Measurements from ENCODE around the gene MAS1. TPM values are rescaled to one million over a fixed set of nuclear protein-coding genes. Genes with fewer than 3 reads are reported as not detected.

The MAS1 gene
- total RNA-seq, 2 donors from 2014 or later: not detected

- ATAC-seq (no peak), DNase-seq (no peak)
- WGBS, 2 donors: 89 to 95% methylated on average over 3 of the region's 3 CpGs
- H3K27ac ChIP-seq: no peak overlapping the region
- H3K9me3 ChIP-seq: no peaks in the 10 kb centered on the region
- H3K4me1 ChIP-seq: no peaks in the 10 kb centered on the region
- intact Hi-C loops (cut with DNase I): no loop called here
- no peaks in the 10 kb centered on the region for H3K27me3 ChIP-seq
- H3K4me3 ChIP-seq: no peak overlapping the region
- H3K36me3 ChIP-seq (replicated peaks in 1 of 2; ENCODE audit: insufficient read depth in 1 of 2, low read depth in 2 of 2): no peaks in the 10 kb centered on the region
- TF ChIP-seq POLR2A (IDR thresholded peaks at IDR 0.05) (no peak), CTCF (IDR thresholded peaks at IDR 0.05) (no peak)
Observed at GRCh38 chr6:159886270-159886669, 4.5 kb upstream of the MAS1 start.

GRCh38 chr6:159887146-159887545 lies 3.6 kb upstream of the MAS1 start:
- Histone ChIP-seq H3K36me3 (replicated peaks in 1 of 2; ENCODE audit: insufficient read depth in 1 of 2, low read depth in 2 of 2) (no peaks in the 10 kb centered on the region), H3K4me1 (peaks cover 4% of the 10 kb centered on the region), H3K9me3 (no peaks in the 10 kb centered on the region), H3K27ac (no peak overlapping the region), H3K27me3 (no peaks in the 10 kb centered on the region), H3K4me3 (no peak overlapping the region)
- WGBS, 2 donors: 75 to 85% methylated on average over 5 to 7 of the region's 7 CpGs
- ATAC-seq (no peak), DNase-seq (no peak)
- intact Hi-C loops (cut with DNase I): no loop called here
- TF ChIP-seq POLR2A (IDR thresholded peaks at IDR 0.05): no peak
- TF ChIP-seq CTCF (IDR thresholded peaks at IDR 0.05): no peak

- no peak for DNase-seq
- intact Hi-C loops (cut with DNase I): no loop called here
- no peak for TF ChIP-seq POLR2A (IDR thresholded peaks at IDR 0.05)
- TF ChIP-seq CTCF (IDR thresholded peaks at IDR 0.05): no peak
- Histone ChIP-seq H3K4me3 (no peak overlapping the region), H3K9me3 (no peaks in the 10 kb centered on the region), H3K36me3 (replicated peaks in 1 of 2; ENCODE audit: insufficient read depth in 1 of 2, low read depth in 2 of 2) (no peaks in the 10 kb centered on the region), H3K4me1 (peaks cover 8% of the 10 kb centered on the region), H3K27ac (no peak overlapping the region), H3K27me3 (no peaks in the 10 kb centered on the region)
- ATAC-seq: no peak
- 67 to 75% methylated on average over 6 of the region's 6 CpGs for WGBS, 2 donors
Observed at GRCh38 chr6:159887761-159888160, 3.0 kb upstream of the MAS1 start.

- Histone ChIP-seq H3K4me1 (peaks cover 8% of the 10 kb centered on the region), H3K9me3 (no peaks in the 10 kb centered on the region), H3K4me3 (no peak overlapping the region), H3K36me3 (replicated peaks in 1 of 2; ENCODE audit: insufficient read depth in 1 of 2, low read depth in 2 of 2) (no peaks in the 10 kb centered on the region), H3K27me3 (no peaks in the 10 kb centered on the region), H3K27ac (no peak overlapping the region)
- no peak for DNase-seq
- ATAC-seq: no peak
- intact Hi-C loops (cut with DNase I): no loop called here
- 76 to 85% methylated on average over 7 of the region's 7 CpGs for WGBS, 2 donors
- TF ChIP-seq CTCF (IDR thresholded peaks at IDR 0.05) (no peak), POLR2A (IDR thresholded peaks at IDR 0.05) (no peak)
Observed at GRCh38 chr6:159890201-159890600, 587 bp upstream of the MAS1 start.

- ATAC-seq (no peak), DNase-seq (peak in 3 of 4 donors; percentile 10 to 46 (median 18))
- intact Hi-C loops (cut with DNase I): no loop called here
- Histone ChIP-seq H3K4me3 (no peak overlapping the region), H3K27me3 (no peaks in the 10 kb centered on the region), H3K4me1 (peaks cover 8% of the 10 kb centered on the region), H3K9me3 (no peaks in the 10 kb centered on the region), H3K36me3 (replicated peaks in 1 of 2; ENCODE audit: insufficient read depth in 1 of 2, low read depth in 2 of 2) (no peaks in the 10 kb centered on the region), H3K27ac (no peak overlapping the region)
- 51% methylated on average over 4 of the region's 4 CpGs for WGBS, 2 donors
- no peak for TF ChIP-seq POLR2A (IDR thresholded peaks at IDR 0.05)
Observed at GRCh38 chr6:159892053-159892452, 1.3 kb downstream of the MAS1 start.

Measured in body of pancreas (tissue), 4 donors.